Placental pericyte (primary cell): ENCODE data around the gene EHHADH. TPM values are rescaled to one million over a fixed set of nuclear protein-coding genes. Genes with fewer than 3 reads are reported as not detected.

Experiments used
- small RNA-seq: library from RNA; depleted of rRNA; stranded (forward); fragments of <200 nt; gene quantifications from one replicate; pipeline ENCODE3, GENCODE V24; 2012; ENCODE audit warnings: low replicate concordance
- total RNA-seq: library from RNA; depleted of rRNA; stranded (reverse); fragments of >200 nt; gene quantifications from 2 replicates; pipeline ENCODE4 v1.2.3, GENCODE V29; 2012

EHHADH gene
- total RNA-seq: 1.1 and 3.3 TPM in 2 replicates

DNA sequence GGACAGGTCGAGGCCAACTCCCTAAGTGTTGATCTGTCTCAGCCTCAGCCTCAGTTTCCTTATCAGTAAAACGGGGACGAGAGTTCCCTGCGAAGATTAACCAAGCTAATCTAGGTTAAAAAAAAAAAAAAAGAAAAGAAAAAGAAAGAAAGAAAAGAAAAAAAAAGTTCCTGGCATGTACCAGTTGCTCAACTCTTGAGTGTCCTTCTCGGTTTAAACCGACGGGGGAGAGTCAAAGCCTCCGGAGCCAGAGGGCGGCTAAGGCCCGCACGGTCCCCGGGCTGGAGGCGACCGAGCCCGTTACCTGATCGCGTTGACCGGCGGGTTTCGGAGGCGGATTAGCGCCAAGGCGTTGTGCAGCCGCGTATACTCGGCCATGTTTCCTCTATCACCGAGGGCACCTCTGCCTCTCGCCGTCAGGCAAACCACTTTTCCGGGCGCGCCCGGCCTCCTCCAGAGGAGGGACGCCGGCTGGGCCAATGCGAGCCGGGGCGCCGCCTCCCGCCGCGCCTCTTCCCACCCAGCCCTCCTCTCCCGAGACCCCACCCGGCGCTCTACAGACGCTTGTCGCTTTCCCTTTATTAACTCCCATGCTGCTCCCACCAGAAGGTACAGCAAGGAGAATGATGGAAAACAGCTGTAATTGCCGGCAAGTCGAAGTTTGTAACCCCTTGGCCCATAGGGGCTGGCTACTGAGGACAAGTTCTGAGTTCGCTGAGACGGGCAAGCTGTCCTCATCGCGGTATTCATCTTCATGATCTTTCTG lies at the start of gene EHHADH:
Gene EHHADH, minus strand, starts transcription at position 405 of the 766 bp plus-strand sequence. Its CDS starts 27 bp downstream, at position 378.

DNA sequence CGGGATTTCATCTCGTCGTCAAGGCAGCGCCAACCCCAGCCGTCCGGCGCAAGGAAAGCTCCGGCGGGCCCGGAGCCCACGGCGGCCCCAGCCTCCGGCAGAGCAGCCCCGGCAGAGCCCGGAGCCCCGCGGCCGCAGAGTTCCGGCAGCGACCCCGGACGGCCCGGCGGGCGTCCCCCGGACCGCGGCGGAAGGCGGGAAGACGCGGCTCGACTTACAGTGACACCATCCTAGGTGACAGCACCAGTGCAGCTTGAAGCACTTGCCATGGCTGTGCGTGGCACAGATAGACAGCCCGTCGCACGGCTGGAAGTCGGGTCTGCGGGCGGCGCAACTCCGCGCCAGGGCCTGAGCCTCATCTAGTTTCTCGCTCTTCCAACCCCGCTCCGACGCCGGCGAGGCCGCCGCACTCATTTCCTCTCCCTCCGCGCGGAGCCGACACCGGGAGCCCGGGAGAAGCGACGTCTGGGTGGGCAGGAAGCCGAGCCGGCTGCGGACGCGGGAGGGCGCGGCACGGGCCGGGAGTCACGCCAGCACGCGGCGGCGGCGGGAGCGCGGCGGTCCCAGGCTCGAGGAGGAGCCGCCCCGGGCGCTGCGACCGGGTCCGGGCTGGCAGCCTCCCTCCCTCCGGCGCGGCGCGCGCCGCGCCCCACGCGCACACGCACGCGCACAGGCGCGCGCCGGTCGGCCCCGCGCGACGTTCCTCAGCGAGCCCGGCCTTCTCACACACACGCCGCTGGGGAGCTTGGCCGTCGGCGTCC lies 101.3 kb downstream of the EHHADH start, which contains the start of gene C3orf70:
Gene C3orf70, minus strand, starts transcription at position 651 of the 761 bp plus-strand sequence. Its CDS starts 237 bp downstream, at position 414.

Small RNA genes lying within 50 kb of the gene (small RNA-seq; reads per million reads assigned to genes)
- not detected for gene MIR5588

Other genes with a start within 250 kb of the EHHADH start
- gene C3orf70, start 101.0 kb downstream of the EHHADH start, total RNA-seq: 0.22 and 2.3 TPM in 2 replicates
- 10.1 and 11.7 TPM in 2 replicates for gene MAP3K13, start 109.1 kb upstream of the EHHADH start, total RNA-seq
- 11.2 and 17.0 TPM in 2 replicates for gene TMEM41A, start 245.0 kb upstream of the EHHADH start, total RNA-seq